Measurements from ENCODE around the gene FZD10.

- no peak for TF ChIP-seq POLR2A (IDR thresholded peaks at IDR 0.05)
- TF ChIP-seq CTCF (IDR thresholded peaks at IDR 0.05), result no peak
Measured at GRCh38 chr12:130213249-130213648, 51.0 kb downstream of the FZD10 start.

All from body of pancreas (tissue), 4 donors.